ENCODE results near the gene ZCWPW2.

DNA sequence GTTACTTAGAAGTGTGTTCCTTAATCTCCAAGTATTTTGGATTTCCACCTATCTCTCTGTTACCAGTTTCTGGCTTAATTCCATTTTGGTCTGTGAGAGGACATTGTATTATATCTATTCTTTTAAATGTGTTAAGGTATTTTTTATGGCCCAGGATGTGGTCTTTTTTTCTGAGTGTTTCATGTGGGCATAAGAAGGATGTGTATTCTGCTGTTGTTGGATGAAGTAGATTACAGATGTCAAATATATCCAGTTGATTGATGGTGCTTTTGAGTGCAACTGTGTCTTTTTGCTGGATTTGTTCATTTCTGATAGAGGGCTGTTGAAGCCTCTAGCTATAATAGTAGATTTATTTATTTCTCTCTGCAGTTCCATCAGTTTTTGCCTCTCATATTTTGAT is 136.6 kb downstream of the ZCWPW2 start:
- TF ChIP-seq, protein P1, sequence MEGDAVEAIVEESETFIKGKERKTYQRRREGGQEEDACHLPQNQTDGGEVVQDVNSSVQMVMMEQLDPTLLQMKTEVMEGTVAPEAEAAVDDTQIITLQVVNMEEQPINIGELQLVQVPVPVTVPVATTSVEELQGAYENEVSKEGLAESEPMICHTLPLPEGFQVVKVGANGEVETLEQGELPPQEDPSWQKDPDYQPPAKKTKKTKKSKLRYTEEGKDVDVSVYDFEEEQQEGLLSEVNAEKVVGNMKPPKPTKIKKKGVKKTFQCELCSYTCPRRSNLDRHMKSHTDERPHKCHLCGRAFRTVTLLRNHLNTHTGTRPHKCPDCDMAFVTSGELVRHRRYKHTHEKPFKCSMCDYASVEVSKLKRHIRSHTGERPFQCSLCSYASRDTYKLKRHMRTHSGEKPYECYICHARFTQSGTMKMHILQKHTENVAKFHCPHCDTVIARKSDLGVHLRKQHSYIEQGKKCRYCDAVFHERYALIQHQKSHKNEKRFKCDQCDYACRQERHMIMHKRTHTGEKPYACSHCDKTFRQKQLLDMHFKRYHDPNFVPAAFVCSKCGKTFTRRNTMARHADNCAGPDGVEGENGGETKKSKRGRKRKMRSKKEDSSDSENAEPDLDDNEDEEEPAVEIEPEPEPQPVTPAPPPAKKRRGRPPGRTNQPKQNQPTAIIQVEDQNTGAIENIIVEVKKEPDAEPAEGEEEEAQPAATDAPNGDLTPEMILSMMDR (conservative IDR thresholded peaks at IDR 0.05; ENCODE audit: low read depth, low read length): no peak
- TF ChIP-seq POLR2A (IDR thresholded peaks at IDR 0.05; ENCODE audit: low read depth, low read length): no peak
- no peak for TF ChIP-seq ELK1 (IDR thresholded peaks at IDR 0.05; ENCODE audit: borderline replicate concordance, low read depth, low read length)
- TF ChIP-seq RAD21 (IDR thresholded peaks at IDR 0.05; ENCODE audit: low read length): no peak
- no peak for TF ChIP-seq RCOR1 (IDR thresholded peaks at IDR 0.05; ENCODE audit: insufficient replicate concordance, low read length)
- no peak for TF ChIP-seq BHLHE40 (IDR thresholded peaks at IDR 0.05; ENCODE audit: low read depth, low read length)
- TF ChIP-seq MAFK (IDR thresholded peaks at IDR 0.05; ENCODE audit: low read depth, low read length): no peak
- TF ChIP-seq SMC3 (IDR thresholded peaks at IDR 0.05; ENCODE audit: low read depth, low read length): no peak
- TF ChIP-seq MAZ (IDR thresholded peaks at IDR 0.05; ENCODE audit: borderline replicate concordance, low read depth, low read length): no peak

Measured in IMR-90 (cell line).